Nephron progenitor cell (in vitro differentiated cells): ENCODE measurements around the gene SLC1A2.

ENCODE experiments used
- DNase-seq: peaks from one replicate; pipeline ENCODE4 v3.0.0; 2021
- H3K27ac Mint-ChIP-seq: 2 replicates; pipeline ENCODE4 v1.8.0; 2021; ENCODE audit warnings: mild to moderate bottlenecking, moderate library complexity, mixed read lengths
- H3K27me3 Mint-ChIP-seq: 2 replicates; pipeline ENCODE4 v1.8.0; 2021; ENCODE audit warnings: mild to moderate bottlenecking, low read depth, mixed read lengths; ENCODE audit not compliant: poor library complexity
- H3K36me3 Mint-ChIP-seq: 2 replicates; pipeline ENCODE4 v1.8.0; 2021; ENCODE audit warnings: low read depth, mixed read lengths
- H3K4me1 Mint-ChIP-seq: 2 replicates; pipeline ENCODE4 v1.8.0; 2021; ENCODE audit warnings: mixed read lengths
- H3K4me3 Mint-ChIP-seq: 2 replicates; pipeline ENCODE4 v1.8.0; 2021; ENCODE audit warnings: mild to moderate bottlenecking, moderate library complexity, mixed read lengths
- H3K9me3 Mint-ChIP-seq: 2 replicates; pipeline ENCODE4 v1.8.0; 2021; ENCODE audit warnings: mild to moderate bottlenecking, moderate library complexity, mixed read lengths
- TF ChIP-seq, protein P1 (sequence below): fragments of 200-600 bp; sonication (generic); IDR thresholded peaks from 2 replicates; pipeline ENCODE4 v1.5.0; 2021; ENCODE audit warnings: antibody characterized with exemption

Gene SLC1A2

DNA sequence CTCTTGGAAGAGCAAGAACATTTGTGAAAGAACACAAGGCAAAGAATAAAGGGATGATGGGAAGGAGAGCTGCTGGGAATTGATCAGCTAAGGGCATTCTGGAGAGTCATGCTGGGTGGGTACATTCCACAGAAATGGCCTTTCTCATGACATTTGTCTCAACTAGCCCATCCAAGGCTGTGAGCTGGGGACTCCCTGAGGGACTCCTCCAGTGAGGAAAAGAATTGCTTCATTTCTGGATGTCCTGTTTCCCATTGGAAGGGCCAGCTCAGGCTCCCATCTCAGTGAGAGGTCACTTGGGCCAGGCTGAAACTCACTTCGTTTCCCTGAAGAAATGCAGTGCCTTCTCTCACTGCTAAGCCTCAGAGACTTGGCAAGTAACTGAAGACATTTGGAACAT lies 173.6 kb downstream of the SLC1A2 start:
- no peaks in the 10 kb centered on the region for H3K27me3 Mint-ChIP-seq
- H3K27ac Mint-ChIP-seq, result no peak overlapping the region
- no peak for DNase-seq
- H3K4me3 Mint-ChIP-seq, result no peak overlapping the region
- H3K9me3 Mint-ChIP-seq, result no peaks in the 10 kb centered on the region
- H3K36me3 Mint-ChIP-seq, result no peaks in the 10 kb centered on the region
- peaks cover 6% of the 10 kb centered on the region for H3K4me1 Mint-ChIP-seq
- TF ChIP-seq, protein P1, sequence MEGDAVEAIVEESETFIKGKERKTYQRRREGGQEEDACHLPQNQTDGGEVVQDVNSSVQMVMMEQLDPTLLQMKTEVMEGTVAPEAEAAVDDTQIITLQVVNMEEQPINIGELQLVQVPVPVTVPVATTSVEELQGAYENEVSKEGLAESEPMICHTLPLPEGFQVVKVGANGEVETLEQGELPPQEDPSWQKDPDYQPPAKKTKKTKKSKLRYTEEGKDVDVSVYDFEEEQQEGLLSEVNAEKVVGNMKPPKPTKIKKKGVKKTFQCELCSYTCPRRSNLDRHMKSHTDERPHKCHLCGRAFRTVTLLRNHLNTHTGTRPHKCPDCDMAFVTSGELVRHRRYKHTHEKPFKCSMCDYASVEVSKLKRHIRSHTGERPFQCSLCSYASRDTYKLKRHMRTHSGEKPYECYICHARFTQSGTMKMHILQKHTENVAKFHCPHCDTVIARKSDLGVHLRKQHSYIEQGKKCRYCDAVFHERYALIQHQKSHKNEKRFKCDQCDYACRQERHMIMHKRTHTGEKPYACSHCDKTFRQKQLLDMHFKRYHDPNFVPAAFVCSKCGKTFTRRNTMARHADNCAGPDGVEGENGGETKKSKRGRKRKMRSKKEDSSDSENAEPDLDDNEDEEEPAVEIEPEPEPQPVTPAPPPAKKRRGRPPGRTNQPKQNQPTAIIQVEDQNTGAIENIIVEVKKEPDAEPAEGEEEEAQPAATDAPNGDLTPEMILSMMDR, result no peak

DNA sequence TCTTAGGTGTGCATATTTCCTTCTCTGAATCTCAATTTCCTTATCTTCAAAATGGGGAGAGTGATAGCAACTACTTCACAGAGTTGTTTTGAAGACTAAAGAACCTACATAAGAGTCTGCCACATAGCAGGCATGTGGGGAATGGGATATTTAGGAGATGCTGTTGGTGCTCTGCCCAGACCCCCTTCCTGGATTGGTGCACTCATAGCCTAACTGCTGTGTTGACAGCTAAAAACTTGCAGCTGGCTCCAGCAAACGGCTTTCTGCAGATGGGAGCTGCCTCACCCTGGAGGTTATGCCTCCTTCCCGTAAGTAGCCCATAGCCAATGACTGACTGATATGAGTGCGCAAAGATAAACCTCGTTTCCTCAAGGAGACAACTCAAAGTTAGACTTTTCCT lies 174.3 kb downstream of the SLC1A2 start:
- no peaks in the 10 kb centered on the region for H3K9me3 Mint-ChIP-seq
- H3K27me3 Mint-ChIP-seq, result no peaks in the 10 kb centered on the region
- TF ChIP-seq, protein P1, result no peak
- H3K27ac Mint-ChIP-seq, result no peak overlapping the region
- H3K4me3 Mint-ChIP-seq, result no peak overlapping the region
- H3K36me3 Mint-ChIP-seq, result no peaks in the 10 kb centered on the region
- peaks cover 6% of the 10 kb centered on the region for H3K4me1 Mint-ChIP-seq
- no peak for DNase-seq

DNA sequence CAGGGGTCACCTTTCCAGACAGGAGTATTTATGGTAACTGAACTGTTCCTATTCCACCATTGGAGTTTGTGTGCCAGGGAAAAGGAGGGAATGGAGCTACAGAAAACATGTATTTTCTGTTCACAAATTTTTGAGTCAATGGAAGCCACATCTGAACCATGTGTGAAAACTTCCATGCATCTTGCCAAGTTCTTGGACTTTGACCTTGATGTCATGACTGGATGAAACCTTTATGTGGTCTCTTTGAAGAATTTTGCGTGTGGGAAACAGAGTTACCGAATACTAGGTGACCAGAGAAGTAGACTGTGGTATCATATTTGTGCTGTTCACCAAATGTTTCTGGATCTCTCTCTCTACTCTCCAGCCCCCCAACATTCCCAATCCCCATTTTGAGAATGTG lies 175.6 kb downstream of the SLC1A2 start:
- TF ChIP-seq, protein P1, result no peak
- Mint-ChIP-seq H3K4me1 (peaks cover 6% of the 10 kb centered on the region), H3K27me3 (no peaks in the 10 kb centered on the region), H3K27ac (no peak overlapping the region), H3K36me3 (no peaks in the 10 kb centered on the region), H3K4me3 (no peak overlapping the region), H3K9me3 (no peaks in the 10 kb centered on the region)
- DNase-seq, result no peak

DNA sequence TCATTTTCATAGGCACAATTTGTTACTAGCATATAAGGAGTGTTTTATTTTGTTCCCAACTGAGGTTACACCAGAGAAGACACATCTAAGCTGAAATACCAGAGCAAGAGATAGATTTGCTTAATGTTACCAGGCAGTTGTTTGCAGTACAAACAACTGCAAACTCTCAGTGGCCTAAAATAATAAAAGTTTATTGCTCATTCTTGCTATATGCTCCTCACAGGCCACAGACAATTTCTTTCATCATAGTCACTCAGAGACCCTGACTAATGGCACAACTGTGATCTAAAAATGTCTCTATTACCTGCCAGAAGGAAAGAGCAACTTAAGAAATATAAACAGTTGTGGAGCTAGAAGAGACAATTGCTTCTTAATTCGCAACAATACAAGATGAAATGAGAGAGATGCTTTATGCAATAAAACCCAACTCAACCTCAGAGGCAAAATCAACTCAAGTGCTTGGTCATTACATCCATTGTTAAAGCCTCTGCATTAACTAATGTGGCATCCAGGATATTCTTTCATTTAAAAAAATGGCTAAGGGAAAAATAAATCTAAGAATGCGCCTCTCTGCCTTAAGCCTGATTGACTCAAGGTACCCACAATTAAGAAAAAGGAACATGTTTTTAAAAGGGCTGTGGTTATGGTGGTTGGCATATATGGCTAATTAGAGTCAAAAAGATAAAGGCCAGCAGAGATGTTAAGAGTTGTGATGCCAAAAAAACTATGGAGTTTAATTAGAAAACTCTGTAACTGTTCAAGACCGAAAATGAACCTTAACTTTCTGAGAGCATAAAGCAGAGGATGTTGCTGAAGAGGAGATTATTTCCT lies 176.7 kb downstream of the SLC1A2 start:
- Mint-ChIP-seq H3K4me1 (peaks cover 13% of the 10 kb centered on the region), H3K9me3 (no peaks in the 10 kb centered on the region), H3K27me3 (peaks cover 4% of the 10 kb centered on the region), H3K36me3 (no peaks in the 10 kb centered on the region), H3K27ac (no peak overlapping the region), H3K4me3 (no peak overlapping the region)
- TF ChIP-seq, protein P1, result no peak
- no peak for DNase-seq

DNA sequence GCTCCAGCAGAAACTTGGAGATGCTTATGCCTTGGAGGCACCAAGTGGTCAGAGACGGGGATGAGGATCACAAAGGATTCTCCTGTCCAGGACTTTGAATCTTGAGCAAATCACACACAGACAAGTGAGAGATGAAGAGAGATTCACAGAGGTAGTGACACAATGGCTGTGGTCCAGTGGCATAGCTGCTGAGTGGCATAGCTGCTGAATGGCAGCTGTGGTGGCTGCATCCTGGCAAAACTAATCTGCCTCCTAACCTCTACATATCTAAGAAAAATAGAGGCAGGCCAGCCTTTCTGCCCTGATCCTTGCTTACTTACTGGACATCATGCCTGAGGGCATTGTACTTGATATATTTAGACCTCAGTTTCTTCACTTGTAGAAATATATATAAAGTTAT lies 177.8 kb downstream of the SLC1A2 start:
- Mint-ChIP-seq H3K4me1 (peaks cover 19% of the 10 kb centered on the region), H3K36me3 (no peaks in the 10 kb centered on the region), H3K9me3 (no peaks in the 10 kb centered on the region), H3K4me3 (no peak overlapping the region), H3K27me3 (peaks cover 4% of the 10 kb centered on the region), H3K27ac (no peak overlapping the region)
- TF ChIP-seq, protein P1, result no peak
- DNase-seq, result no peak

DNA sequence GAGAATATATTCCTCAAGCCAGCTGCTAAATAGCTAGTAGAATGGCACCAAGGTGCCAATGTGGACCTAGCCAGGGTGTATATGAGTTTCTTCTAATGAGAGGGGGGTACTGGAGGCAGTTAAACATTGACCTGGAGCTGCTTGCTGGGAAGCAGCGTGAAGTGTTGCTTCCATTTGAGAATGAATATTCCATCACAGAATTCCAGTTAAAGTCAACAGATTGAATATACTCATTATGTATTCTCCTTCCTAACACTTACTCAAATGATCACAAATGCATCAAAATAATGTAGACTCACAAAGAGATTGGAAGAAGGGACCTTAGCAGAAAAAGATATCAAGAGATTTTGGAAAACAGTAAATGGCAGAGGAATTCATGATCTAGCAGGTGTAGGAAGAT lies 178.3 kb downstream of the SLC1A2 start:
- no peaks in the 10 kb centered on the region for H3K36me3 Mint-ChIP-seq
- H3K4me1 Mint-ChIP-seq, result peaks cover 19% of the 10 kb centered on the region
- H3K27me3 Mint-ChIP-seq, result peaks cover 4% of the 10 kb centered on the region
- TF ChIP-seq, protein P1, result no peak
- DNase-seq, result no peak
- H3K4me3 Mint-ChIP-seq, result no peak overlapping the region
- H3K9me3 Mint-ChIP-seq, result no peaks in the 10 kb centered on the region
- H3K27ac Mint-ChIP-seq, result no peak overlapping the region
